Psoas muscle (tissue), 8 donors: Measurements from ENCODE around the gene KIRREL2. TPM values are rescaled to one million over a fixed set of nuclear protein-coding genes. Genes with fewer than 3 reads are reported as not detected.
"Not testable (repeated sequence)": the region's sequence is repeated elsewhere in the genome, so short reads cannot be mapped to it uniquely, and the experiment has no call there.

Source experiments
- ATAC-seq, 4 donors: fragments of 200-7000 bp; cut with Tn5 transposase; one replicate each; pipeline ENCODE4 v1.9.1; 2020; ENCODE audit warnings: moderate library complexity in 3 of 4, mild to moderate bottlenecking in 2 of 4
- DNase-seq, 2 donors: peaks; one replicate each; pipeline ENCODE4 v3.0.0-alpha.2; 2020
- H3K27ac ChIP-seq: fragments of 200-600 bp; one replicate; pipeline ENCODE4 v1.8.0; 2022
- H3K27me3 ChIP-seq, 3 donors: fragments of 200-600 bp in 1 of 3; one replicate each; pipeline versions ENCODE4 v1.6.1 to v1.8.0; 2013 to 2022; ENCODE audit warnings: low read length in 2 of 3, mild to moderate bottlenecking in 2 of 3, moderate library complexity in 1 of 3; ENCODE audit not compliant: insufficient read depth in 3 of 3
- H3K36me3 ChIP-seq, 2 donors: fragments of 200-600 bp in 1 of 2; one replicate each; pipeline versions ENCODE4 v1.6.1 to v1.8.0; 2013 to 2022; ENCODE audit warnings: low read depth in 1 of 2, mild to moderate bottlenecking in 1 of 2, moderate library complexity in 1 of 2; ENCODE audit not compliant: insufficient read depth in 1 of 2
- H3K4me1 ChIP-seq: fragments of 200-600 bp; one replicate; pipeline ENCODE4 v1.8.0; 2022
- H3K4me3 ChIP-seq: fragments of 200-600 bp; one replicate; pipeline ENCODE4 v1.8.0; 2022; ENCODE audit warnings: mild to moderate bottlenecking
- H3K9me3 ChIP-seq: fragments of 200-600 bp; one replicate; pipeline ENCODE4 v1.8.0; 2022
- WGBS, 3 donors: extraction: QIAGEN DNeasy Blood & Tissue Kit; methylation state at CpG; one replicate each; pipeline versions ENCODE4 v1.1.6 to v1.1.7; 2013; 5-methylcytosine and 5-hydroxymethylcytosine counted together
- intact Hi-C, 2 donors: fragments of 100-400 bp; cut with DNase I; formaldehyde crosslinking; loops; one replicate each; pipeline versions ENCODE4 v1.11.0 to v1.14.2; 2022
- polyA plus RNA-seq, 3 donors: library from polyadenylated mRNA; stranded (reverse); fragments of 200-250 nt; gene quantifications; one replicate each; pipeline ENCODE4 v1.2.3, GENCODE V29; 2013
- total RNA-seq, 4 donors: library from RNA; stranded (reverse); fragmentation: NEBNext Ultra II Directional in 2 of 4; extraction: Animal tissue kit (Norgen Biotek cat#: 25700) in 2 of 4; gene quantifications; one replicate each; pipeline versions ENCODE4 v1.2.1 to v1.2.4, GENCODE V29; 2021 to 2023
- TF ChIP-seq, protein P1 (sequence below): fragments of 200-600 bp; IDR thresholded peaks from one replicate; pipeline ENCODE4 v1.8.0; 2022; ENCODE audit warnings: antibody characterized with exemption
- donor health status: healthy with polysubstance abuse.
- donor health status: DM: no; HTN: no; CAD: no; lungs with moderate emphysema.
- donor health status: Bipolar disorder and iron deficiency.
- donor health status: healthy.
- donor health status: DM: yes; HTN: yes; CAD: no.
- donor health status: DM: no; HTN: no; CAD: no.
- donor health status: DM: no; HTN: no; CAD: no.
- donor health status: DM: yes; HTN: yes; CAD: no.

Gene KIRREL2
- total and polyA plus RNA-seq, 7 donors, result not detected

DNA sequence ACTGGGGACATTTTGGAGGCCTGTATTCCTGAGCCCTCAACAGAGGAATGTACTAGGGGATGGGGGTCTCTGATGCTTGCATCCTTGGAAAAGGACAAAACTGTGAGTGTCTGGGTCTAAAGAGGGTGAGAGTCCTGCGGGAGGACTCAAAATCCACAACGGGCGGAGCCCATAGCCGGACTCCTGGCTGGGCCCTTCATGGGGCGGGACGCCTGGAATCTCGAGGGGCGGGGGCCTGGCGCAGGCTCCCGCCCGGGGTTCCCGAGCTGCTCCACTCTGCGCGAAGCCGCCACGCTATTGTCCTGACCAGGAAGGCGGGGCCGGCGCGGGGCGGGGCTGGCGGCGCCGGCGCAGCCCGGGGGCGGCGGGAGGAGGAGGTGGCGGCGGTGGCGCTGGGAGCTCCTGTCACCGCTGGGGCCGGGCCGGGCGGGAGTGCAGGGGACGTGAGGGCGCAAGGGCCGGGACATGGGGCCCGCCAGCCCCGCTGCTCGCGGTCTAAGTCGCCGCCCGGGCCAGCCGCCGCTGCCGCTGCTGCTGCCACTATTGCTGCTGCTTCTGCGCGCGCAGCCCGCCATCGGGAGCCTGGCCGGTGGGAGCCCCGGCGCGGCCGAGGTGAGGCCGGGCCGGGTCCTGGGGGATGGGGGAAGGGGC lies 11.6 kb downstream of the KIRREL2 start, which contains the start of gene APLP1:
APLP1 (plus strand) TSS at position 403 of the 651 bp plus-strand sequence; CDS start at position 466, 63 bp downstream.
- intact Hi-C loops, result no loop called here
- peaks cover 6% of the 10 kb centered on the region for H3K4me1 ChIP-seq
- TF ChIP-seq, protein P1, sequence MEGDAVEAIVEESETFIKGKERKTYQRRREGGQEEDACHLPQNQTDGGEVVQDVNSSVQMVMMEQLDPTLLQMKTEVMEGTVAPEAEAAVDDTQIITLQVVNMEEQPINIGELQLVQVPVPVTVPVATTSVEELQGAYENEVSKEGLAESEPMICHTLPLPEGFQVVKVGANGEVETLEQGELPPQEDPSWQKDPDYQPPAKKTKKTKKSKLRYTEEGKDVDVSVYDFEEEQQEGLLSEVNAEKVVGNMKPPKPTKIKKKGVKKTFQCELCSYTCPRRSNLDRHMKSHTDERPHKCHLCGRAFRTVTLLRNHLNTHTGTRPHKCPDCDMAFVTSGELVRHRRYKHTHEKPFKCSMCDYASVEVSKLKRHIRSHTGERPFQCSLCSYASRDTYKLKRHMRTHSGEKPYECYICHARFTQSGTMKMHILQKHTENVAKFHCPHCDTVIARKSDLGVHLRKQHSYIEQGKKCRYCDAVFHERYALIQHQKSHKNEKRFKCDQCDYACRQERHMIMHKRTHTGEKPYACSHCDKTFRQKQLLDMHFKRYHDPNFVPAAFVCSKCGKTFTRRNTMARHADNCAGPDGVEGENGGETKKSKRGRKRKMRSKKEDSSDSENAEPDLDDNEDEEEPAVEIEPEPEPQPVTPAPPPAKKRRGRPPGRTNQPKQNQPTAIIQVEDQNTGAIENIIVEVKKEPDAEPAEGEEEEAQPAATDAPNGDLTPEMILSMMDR, result no peak
- H3K9me3 ChIP-seq, result no peaks in the 10 kb centered on the region
- H3K27me3 ChIP-seq, result peaks cover 0 to 76% (median 22%) of the 10 kb centered on the region in 3 donors
- H3K36me3 ChIP-seq, result no peaks in the 10 kb centered on the region
- WGBS, 3 donors, result 0 to 1% (median 1%) methylated on average over 41 to 60 of the region's 60 CpGs
- H3K4me3 ChIP-seq, result peak within 1 kb of the TSS; percentile 60
- peak; percentile 66 to 68 for DNase-seq
- peak; percentile 62 to 72 (median 70) for ATAC-seq
- no peak within 1 kb of the TSS for H3K27ac ChIP-seq

- no peaks in the 10 kb centered on the region for H3K9me3 ChIP-seq
- H3K27me3 ChIP-seq, result peaks cover 0 to 72% (median 22%) of the 10 kb centered on the region in 3 donors
- 2 to 4% (median 2%) methylated on average over 11 to 15 of the region's 15 CpGs for WGBS, 3 donors
- H3K4me3 ChIP-seq, result peak overlapping the region; percentile 60
- no peaks in the 10 kb centered on the region for H3K36me3 ChIP-seq
- TF ChIP-seq, protein P1, result no peak
- intact Hi-C loops, result no loop called here
- peak in 1 of 4 donors; percentile 14 for ATAC-seq
- peaks cover 6% of the 10 kb centered on the region for H3K4me1 ChIP-seq
- no peak overlapping the region for H3K27ac ChIP-seq
- no peak for DNase-seq
Observed at GRCh38 chr19:35868823-35869326, 12.2 kb downstream of the KIRREL2 start.

- DNase-seq (peak; percentile 59 to 69), ATAC-seq (peak; percentile 46 to 61 (median 56))
- Histone ChIP-seq H3K4me1 (peaks cover 6% of the 10 kb centered on the region), H3K27me3 (peaks cover 0 to 72% (median 22%) of the 10 kb centered on the region in 3 donors), H3K27ac (no peak overlapping the region), H3K36me3 (no peaks in the 10 kb centered on the region), H3K4me3 (peak overlapping the region; percentile 60), H3K9me3 (no peaks in the 10 kb centered on the region)
- WGBS, 3 donors, result 1% methylated on average over 41 to 51 of the region's 51 CpGs
- TF ChIP-seq, protein P1, result no peak
- intact Hi-C loops, result no loop called here
Observed at GRCh38 chr19:35869327-35870123, 12.8 kb downstream of the KIRREL2 start.

DNA sequence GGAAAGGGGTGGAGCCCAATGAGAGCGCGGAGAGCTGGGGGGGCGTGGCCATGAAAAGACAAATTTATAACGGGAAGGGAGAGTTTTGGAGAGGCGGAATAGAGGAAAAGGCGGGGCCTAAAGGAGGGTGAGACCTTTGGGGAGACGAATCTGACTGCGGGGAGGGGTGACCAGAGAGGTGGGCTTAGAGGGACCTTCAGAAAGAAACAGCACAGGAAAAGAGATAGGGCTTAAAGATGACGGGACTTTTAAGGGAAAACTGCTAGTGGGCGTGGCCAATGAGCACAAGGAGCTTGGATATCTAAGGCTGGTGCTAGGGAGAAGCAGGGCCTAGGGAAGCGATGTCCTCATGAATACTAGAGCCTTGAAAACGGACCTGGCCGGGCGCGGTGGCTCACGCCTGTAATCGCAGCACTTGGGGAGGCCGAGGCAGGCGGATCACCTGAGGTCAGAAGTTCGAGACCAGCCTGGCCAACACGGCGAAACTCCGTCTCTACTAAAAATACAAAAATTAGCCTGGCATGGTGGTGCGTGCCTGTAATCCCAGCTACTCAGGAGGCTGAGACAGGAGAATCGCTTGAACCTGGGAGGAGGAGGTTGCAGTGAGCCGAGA lies 13.5 kb downstream of the KIRREL2 start:
- intact Hi-C loops, H3K36me3 ChIP-seq, H3K4me1 ChIP-seq, H3K27ac ChIP-seq, ATAC-seq, H3K9me3 ChIP-seq, DNase-seq: not testable (repeated sequence)
- Histone ChIP-seq H3K4me3 (peak overlapping the region; percentile 60), H3K27me3 (peaks cover 0 to 68% (median 18%) of the 10 kb centered on the region in 3 donors)
- WGBS, 3 donors, result 37 to 44% (median 39%) methylated on average over 26 of the region's 26 CpGs
